GM21515 (cell line): ENCODE measurements around the gene OVCA2.

ENCODE experiments used
- ATAC-seq: cut with Tn5 transposase; IDR thresholded peaks from one replicate; pipeline ENCODE4 v1.9.1; 2021; ENCODE audit not compliant: unreplicated experiment

The OVCA2 gene

DNA sequence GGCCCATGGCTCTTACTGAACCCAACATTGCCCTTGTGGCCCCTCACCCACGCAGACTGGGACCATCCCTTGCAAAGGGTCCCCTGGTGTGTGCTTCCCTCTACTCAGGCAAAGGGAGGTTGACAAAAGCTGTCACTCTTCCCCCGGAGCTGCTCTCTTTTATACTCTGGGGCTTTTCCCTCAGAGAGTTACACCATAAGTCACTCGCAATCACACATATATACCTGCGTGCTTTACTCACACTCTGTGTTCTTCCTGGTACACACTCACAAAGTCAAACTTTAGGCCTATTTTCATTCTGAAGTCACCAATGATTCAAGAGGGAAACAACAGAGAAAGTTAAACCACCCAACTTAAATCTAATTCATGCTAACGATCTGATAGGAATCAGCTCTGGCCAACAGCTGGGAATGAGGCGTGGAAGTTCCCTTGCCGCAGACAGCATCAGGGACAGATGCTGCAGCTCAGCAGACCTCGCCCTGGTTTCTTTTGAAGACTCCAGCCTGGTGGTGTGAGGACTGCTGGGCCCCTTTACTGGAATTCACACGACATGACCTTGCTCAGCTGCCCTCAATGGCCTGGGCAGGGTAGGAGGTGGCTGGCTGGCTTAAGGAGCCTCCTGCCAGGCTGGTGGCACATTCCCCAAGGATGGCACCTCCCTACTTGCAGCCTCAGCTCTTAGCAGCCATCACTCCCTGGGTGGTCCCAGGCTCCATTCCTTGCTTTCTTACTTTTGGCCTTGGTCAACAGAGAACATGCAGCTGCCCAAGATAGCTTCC, 40.4 kb downstream of the OVCA2 start:
- no peak for ATAC-seq

DNA sequence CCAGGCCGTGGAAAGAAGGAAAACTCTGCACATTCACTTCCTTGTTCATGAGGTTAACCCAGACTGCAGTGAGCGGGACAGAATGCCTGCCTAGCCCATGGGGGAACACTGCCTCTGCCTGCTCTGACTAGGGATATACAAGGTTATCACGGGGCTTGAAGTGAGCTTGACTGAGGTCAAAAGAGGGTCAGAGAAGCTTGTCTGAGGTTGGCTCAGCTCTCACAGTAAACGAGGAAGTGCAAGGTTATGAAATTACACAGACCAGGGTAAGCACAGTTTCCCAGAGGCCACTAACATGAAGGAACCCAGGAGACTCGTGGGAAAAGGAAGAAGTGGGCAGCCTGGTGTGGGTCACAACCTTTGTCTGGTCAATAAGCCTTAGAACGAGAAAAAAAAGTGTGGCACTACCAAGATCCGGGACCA, 41.8 kb downstream of the OVCA2 start:
- ATAC-seq = no peak

DNA sequence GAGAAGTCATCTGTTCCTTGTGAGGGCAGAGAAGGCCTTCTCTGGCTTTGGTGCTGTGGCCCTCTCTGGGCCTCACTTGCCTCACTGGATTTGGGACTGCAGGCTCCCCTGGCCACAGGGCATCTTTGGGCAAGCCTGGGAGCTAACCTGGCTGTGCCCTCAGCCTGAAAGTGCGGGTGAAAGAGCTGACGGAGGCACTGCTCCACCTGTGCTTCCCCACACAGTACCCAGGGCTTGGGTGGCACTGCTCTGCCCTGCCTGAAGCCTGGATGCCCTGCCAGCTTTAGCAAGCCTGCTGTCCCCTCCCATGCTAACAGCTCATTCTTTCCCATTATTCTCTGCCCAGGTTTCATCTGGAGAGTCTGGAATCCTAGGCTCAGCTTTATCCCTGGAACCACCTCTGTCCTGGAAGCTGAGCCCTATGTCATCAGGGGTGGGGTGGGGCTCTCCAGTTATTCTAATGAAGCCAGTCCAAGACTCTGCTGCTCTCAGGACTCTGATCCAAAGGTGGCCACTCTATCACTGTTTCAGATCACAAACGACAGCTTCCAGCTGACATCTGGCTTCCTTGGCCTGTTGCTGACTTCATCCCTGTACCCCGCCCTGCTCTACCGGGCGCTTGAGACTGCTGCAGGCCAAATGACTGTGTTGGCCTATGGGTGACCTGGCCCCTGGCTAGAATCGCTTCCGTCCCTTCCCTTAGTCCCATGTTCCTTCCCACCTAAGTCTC, 42.4 kb downstream of the OVCA2 start:
- ATAC-seq = no peak

DNA sequence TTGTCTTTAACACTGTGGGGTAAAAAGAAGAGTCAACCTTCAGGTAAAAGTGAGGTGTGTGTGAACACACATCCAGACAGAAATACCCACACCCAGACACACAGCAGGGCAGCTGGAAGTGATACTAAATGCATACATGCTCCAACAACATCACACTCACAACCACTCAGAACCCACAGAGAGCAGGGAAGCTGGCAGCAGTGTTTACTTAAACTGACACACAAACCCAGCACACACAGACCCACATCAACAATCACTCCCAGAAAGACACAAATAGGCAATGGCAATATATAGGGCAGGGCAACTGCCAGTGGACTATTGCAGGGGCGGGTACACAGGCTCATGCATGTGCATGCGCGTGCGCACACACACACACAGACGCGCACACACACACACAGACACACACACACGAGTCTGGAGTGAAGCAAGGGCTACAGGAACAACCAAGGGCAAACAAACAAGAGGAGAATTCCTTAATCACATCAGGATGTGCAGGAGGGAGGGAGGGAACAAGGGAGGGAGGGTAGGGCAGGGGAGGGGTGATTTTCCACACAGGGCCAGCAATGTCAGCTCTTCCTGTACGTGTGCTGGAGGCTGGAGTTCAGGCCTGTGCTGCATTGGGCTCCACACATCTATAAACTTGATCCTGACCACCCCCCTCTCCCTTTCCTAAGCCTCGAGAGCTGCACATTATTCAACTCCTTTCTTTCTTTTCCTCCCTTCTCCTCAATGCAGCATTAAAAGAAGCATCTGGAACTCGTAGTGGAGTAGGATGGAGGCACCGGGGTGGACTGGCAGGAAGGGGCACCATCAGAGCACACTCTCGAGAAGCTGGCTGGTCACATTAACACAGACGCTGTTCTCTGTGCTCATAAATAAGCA, 43.2 kb downstream of the OVCA2 start:
- no peak for ATAC-seq

DNA sequence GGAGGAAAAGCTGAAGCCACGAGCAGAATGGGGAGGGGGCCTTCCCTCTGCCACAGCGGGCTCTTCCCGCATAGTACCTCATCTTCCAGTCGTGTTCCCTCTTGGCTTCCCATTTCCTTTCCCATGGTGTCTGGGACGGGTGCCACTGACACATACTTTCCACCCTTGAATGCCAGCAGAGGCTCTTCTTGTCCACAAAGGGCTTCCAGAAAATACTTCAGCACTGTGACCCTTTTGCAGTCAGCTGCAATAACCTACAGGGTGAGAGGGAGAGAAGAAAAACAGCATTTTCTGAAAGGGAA, 43.8 kb downstream of the OVCA2 start:
- ATAC-seq = no peak

DNA sequence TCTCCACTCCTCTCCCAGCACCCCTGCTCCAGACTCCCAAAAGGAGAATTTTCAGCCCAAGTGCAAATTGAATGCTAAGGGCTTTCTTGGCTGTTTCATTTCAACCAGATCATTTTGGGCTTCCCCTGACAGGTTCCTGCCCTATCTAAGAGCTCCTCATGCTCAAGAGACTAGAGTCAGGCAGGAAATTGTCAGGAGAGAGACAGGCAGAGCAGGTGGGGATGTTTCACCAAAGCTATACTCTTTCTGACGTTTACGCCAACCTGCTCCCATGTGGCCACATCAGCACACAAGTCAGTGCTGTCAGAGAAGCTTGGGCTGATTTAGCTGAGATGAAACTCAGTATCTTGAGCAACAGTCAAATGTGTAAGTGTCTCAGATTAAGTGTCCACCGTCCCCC, 44.5 kb downstream of the OVCA2 start:
- no peak for ATAC-seq

DNA sequence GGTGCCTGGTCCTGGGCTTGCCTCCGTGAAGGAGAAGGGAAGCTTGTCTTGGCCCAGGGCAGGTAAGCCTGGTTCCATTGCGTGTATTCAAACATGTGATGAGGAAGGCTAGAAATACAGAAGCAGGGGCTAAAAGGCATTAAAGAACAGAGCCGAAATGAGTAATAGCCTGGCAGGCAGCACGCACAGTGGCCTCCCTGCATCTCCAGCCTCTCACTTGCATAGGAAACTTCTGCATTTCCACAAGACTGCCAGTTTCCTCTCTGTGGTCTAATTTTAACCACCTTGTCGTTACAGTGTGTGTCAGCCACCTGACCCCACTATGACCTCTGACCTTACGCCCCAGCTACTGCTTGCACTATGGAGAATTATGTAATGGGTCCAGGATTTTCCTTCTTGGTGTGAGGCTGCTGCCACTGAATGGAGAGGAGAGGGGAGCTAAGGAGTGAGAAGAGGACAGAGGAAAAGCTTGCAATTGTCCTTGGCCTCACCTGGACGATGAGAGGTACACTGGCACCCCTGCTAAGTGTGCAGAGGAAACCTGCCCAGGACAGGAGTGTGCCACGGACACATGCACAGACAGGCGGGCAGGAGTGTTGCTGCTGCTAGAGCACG, 45.9 kb downstream of the OVCA2 start:
- ATAC-seq = no peak

DNA sequence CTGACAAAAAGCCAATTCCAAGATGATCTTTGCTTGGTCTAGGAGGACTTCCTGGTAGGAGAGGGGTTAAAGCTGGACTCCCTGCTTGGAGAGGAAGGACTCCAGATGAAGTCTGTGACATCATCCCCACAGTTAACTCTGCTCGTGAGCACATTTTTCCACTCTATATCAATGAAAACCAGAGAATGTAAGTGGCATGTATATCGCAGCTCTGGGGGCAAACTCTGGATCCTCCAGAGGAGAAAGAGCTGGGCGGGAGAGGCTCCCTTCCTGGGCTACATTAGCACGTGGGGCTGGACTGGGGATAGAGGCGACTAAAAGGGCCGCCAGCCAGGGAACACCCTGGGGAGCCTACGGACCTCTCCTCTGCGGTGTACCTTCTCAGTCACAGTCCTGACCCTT, 47.2 kb downstream of the OVCA2 start:
- peak; percentile 26 for ATAC-seq

DNA sequence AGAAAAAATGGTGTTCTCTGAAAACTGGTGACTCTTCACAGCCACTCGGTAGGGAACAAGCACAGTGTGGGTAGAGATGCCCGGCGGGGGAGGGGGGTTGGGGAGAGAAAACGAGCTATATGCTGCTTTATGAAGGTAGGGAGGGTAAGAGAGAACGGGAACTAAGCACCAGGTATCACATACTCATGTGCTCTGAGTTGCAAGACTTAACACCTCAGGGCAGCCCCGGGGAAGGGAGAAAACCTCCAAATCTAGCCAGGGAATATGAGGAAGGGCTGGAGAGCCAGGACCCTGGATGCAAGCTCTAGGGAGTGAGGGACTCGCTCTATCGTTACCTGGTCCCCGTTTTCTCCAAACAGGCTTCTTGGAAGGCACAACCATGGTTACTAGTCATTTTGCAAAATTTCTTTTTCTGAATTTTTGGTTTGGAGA, 48.4 kb downstream of the OVCA2 start:
- no peak for ATAC-seq

DNA sequence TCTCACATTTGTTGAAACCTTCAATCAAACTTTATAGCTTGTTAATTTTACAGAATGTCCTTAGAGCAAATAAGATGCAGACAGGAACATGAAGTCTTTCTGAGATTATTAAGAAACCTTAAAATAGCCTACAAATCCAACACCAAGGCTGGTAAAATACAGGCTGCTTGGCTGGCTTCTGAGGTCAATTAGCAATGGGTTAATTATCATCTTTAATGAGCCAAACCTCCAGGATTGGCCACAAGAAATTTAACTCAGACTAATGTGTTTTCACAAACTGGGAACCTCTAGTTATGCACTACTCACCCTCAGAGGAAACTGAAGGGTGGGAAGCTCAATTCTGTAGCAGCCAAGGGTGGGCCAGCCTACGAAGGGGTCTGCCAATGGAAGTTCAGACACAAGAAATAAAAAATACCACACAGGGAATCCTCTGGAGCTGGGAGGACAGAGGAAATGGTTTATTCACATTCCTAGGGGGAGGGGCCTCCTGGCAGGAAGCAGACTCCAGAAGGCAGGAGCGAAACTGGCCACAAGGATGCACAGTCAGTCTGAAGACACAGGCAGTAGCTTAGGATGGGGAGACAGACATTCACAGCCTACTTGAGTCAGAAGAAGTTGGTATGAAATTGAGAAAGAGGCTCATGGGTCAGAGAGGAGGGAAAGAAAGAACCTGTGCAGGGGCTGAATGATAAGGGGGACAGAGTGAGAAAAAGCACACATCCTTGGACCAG, 49.1 kb downstream of the OVCA2 start:
- ATAC-seq = no peak

DNA sequence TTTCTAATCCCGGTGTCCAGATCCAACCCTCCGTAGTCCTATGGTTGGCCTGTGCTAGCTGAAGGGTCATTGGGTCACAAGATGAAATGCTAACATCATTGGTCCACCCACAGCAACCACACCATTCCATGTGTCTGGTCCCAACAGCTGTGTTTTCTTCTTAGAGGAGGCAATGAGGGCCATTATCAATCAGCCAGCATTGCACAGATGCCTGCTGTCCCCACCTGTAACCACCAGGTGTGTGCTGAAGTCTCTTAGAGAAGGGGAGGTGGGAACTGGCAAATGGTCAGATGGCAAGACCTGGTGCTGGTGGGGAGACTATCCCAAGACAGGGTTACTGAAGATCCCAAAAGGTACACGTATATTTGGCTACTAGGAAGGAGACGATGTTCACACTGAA, 50.4 kb downstream of the OVCA2 start:
- no peak for ATAC-seq
